Loucy (cell line): Measurements from ENCODE around the gene FCRL6.
A peak's percentile ranks its signal among the peaks of the same experiment; 100 is the strongest.

ENCODE experiments used
- EZH2phosphoT487 ChIP-seq: fragments of 200-600 bp; IDR thresholded peaks from 2 replicates; pipeline ENCODE4 v1.6.1; 2018; ENCODE audit warnings: antibody characterized with exemption, mild to moderate bottlenecking, moderate library complexity, borderline replicate concordance
- TF ChIP-seq, protein P1 (sequence below): fragments of 200-600 bp; sonication (generic); conservative IDR thresholded peaks from 2 replicates; pipeline ENCODE4 v1.5.1; 2014; ENCODE audit warnings: mild to moderate bottlenecking, antibody characterized with exemption, low read length

DNA sequence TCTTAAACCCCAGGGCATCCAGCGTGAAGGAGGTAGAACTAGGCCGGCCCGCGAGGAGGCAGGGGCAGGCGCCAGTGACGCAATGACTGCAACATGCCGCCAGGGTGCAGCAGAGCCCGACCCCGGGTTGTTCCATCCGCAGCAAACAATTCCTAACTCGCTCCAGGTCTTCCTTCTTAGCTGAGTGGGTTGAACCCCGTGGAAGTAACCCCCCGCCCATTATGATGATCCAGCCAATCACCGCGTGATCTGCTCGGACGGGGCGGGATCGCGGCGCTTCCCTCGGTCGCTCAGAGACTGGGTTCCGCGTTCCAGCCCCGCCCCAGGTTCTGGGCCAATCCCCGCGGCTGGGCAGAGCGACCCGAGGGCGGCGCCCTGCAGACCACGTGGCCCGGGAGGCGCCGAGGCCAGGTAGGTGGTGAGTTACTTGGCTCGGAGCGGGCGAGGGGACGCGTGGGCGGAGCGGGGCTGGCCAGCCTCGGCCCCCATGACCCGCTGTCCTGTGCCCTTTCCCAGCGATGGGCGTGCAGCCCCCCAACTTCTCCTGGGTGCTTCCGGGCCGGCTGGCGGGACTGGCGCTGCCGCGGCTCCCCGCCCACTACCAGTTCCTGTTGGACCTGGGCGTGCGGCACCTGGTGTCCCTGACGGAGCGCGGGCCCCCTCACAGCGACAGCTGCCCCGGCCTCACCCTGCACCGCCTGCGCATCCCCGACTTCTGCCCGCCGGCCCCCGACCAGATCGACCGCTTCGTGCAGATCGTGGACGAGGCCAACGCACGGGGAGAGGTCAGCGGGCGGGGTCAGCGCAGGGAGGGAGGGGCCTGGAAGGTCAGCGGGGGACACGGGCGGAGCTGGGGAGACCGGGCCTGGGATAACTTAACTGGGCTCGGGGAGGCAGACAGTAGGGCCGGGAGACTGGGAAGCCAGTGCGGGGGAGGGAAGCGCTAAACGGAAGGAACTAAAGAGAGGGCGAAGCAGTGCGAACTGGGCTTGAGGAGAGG is 21.3 kb upstream of the FCRL6 start, which contains the start of gene DUSP23:
- TF ChIP-seq, protein P1, sequence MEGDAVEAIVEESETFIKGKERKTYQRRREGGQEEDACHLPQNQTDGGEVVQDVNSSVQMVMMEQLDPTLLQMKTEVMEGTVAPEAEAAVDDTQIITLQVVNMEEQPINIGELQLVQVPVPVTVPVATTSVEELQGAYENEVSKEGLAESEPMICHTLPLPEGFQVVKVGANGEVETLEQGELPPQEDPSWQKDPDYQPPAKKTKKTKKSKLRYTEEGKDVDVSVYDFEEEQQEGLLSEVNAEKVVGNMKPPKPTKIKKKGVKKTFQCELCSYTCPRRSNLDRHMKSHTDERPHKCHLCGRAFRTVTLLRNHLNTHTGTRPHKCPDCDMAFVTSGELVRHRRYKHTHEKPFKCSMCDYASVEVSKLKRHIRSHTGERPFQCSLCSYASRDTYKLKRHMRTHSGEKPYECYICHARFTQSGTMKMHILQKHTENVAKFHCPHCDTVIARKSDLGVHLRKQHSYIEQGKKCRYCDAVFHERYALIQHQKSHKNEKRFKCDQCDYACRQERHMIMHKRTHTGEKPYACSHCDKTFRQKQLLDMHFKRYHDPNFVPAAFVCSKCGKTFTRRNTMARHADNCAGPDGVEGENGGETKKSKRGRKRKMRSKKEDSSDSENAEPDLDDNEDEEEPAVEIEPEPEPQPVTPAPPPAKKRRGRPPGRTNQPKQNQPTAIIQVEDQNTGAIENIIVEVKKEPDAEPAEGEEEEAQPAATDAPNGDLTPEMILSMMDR: peak; percentile 66
- no peak for TF ChIP-seq EZH2phosphoT487
